ENCODE measurements around the gene CAD. TPM values are rescaled to one million over a fixed set of nuclear protein-coding genes. Genes with fewer than 3 reads are reported as not detected.

Gene CAD
- total RNA-seq, 1 experiment from 2014 or later = 130 TPM

- Histone ChIP-seq H3K14ac (ENCODE audit: insufficient read depth, low read length) (no peak overlapping the region), H2AFZ (ENCODE audit: low read length) (no peak overlapping the region), H3K27me3 (ENCODE audit: insufficient read depth, low read length) (no peaks in the 10 kb centered on the region), H3K23me2 (ENCODE audit: insufficient read length, low read depth, low read length, poor library complexity, severe bottlenecking) (peaks cover 6% of the 10 kb centered on the region), H3K27ac (ENCODE audit: insufficient read length, low read depth, low read length) (no peak overlapping the region), H4K8ac (replicated peaks; ENCODE audit: insufficient read length, low read depth, low read length) (no peak overlapping the region), H2AK5ac (ENCODE audit: insufficient read length, low read length) (no peak overlapping the region), H3K23ac (ENCODE audit: insufficient read length, low read depth, low read length) (no peak overlapping the region), H2BK20ac (ENCODE audit: low read depth, low read length, poor library complexity, severe bottlenecking) (no peak overlapping the region), H3K79me1 (ENCODE audit: insufficient read depth, low read depth, low read length, poor library complexity, severe bottlenecking) (no peaks in the 10 kb centered on the region), H2BK120ac (ENCODE audit: low read depth, low read length, poor library complexity, severe bottlenecking) (no peak overlapping the region), H3K56ac (ENCODE audit: insufficient read length, low read depth, low read length) (no peak overlapping the region), H3K18ac (ENCODE audit: insufficient read length, low read depth, low read length) (no peak overlapping the region), H3K4me2 (ENCODE audit: insufficient read depth, insufficient read length, low read length) (no peak overlapping the region), H3K9me3 (ENCODE audit: control insufficient read depth, low read depth, low read length) (no peaks in the 10 kb centered on the region), H3K9ac (ENCODE audit: extremely low read depth, insufficient read length, low read length) (no peak overlapping the region), H3T11ph (ENCODE audit: low read length) (no peak overlapping the region), H4K91ac (ENCODE audit: insufficient read length, low read depth, low read length) (no peak overlapping the region), H3K79me2 (ENCODE audit: insufficient read depth, low read length) (peaks cover 12% of the 10 kb centered on the region; the same call in 1 of the 2 replicates), H2BK15ac (ENCODE audit: low read depth, low read length) (no peak overlapping the region), H3K4ac (ENCODE audit: low read depth, low read length) (no peak overlapping the region), H4K20me1 (ENCODE audit: control insufficient read depth, insufficient read depth, insufficient read length) (no peaks in the 10 kb centered on the region), H2BK5ac (ENCODE audit: insufficient read length, low read length) (no peak overlapping the region), H2BK12ac (ENCODE audit: insufficient read length, low read depth, low read length) (no peak overlapping the region), H4K5ac (ENCODE audit: insufficient read length, low read depth, low read length) (no peak overlapping the region), H3K4me1 (ENCODE audit: insufficient read depth, low read length) (peaks cover 4% of the 10 kb centered on the region; the same call in 1 of the 2 replicates)
- H3K27me3 Mint-ChIP-seq (ENCODE audit: low read depth) = no peaks in the 10 kb centered on the region
- TF ChIP-seq CTCF (conservative IDR thresholded peaks at IDR 0.05) = no peak
- WGBS (ENCODE audit: extremely low coverage, insufficient read length, low lambda C conversion rate) = no CpG with 5 or more reads among the region's 5 CpGs
- peaks cover 12 to 15% of the 10 kb centered on the region in 2 experiments for H3K4me1 Mint-ChIP-seq
- peaks cover 67 to 95% (median 90%) of the 10 kb centered on the region in 3 experiments for H3K36me3 Mint-ChIP-seq (ENCODE audit: insufficient read depth in 1 of 3, low read depth in 3 of 3)
- DNase-seq = no peak
- H3K9me3 Mint-ChIP-seq = peaks cover 0 to 1% of the 10 kb centered on the region in 2 experiments; a peak in 1 of 5 replicates
- H3K4me3 Mint-ChIP-seq = no peak overlapping the region; a peak in 1 of 5 replicates
- no peak overlapping the region; a peak in 1 of 7 replicates for H3K27ac Mint-ChIP-seq
These were observed 5.2 kb downstream of the CAD start for GRCh38 chr2:27222407-27222806.

All from H9 (cell line).